Activated naive CD4-positive, alpha-beta T cell treated with anti-CD3 and anti-CD28 coated beads for 36 hours (primary cell): ENCODE measurements around the gene VPS39. TPM values are rescaled to one million over a fixed set of nuclear protein-coding genes. Genes with fewer than 3 reads are reported as not detected.

Source experiments
- CTCF ChIA-PET: fragments of 350-600 bp; sonication (Branson Sonifier 250); formaldehyde crosslinking; loops from one replicate; lab custom pipeline; 2021; ENCODE audit warnings: antibody characterized with exemption; lab: Charles Lee
- DNase-seq: peaks from one replicate; pipeline ENCODE4 v3.0.0-alpha.2; 2020
- H3K27ac Mint-ChIP-seq: one replicate; pipeline ENCODE4 v1.8.0; 2021; ENCODE audit warnings: mild to moderate bottlenecking, mixed read lengths
- H3K27me3 Mint-ChIP-seq: one replicate; pipeline ENCODE4 v1.8.0; 2021; ENCODE audit warnings: low read depth, mixed read lengths
- H3K36me3 Mint-ChIP-seq: one replicate; pipeline ENCODE4 v1.8.0; 2021; ENCODE audit warnings: low read depth, mixed read lengths
- H3K4me1 Mint-ChIP-seq: one replicate; pipeline ENCODE4 v1.8.0; 2021; ENCODE audit warnings: low read depth, mixed read lengths
- H3K4me3 Mint-ChIP-seq: one replicate; pipeline ENCODE4 v1.8.0; 2021; ENCODE audit warnings: mild to moderate bottlenecking, moderate library complexity, mixed read lengths
- H3K9me3 Mint-ChIP-seq: one replicate; pipeline ENCODE4 v1.8.0; 2021; ENCODE audit warnings: mixed read lengths
- intact Hi-C: fragments of 100-400 bp; cut with micrococcal nuclease; formaldehyde crosslinking; loops from one replicate; pipeline ENCODE4 v1.15.1; 2023
- total RNA-seq, 2 experiments: library from RNA; stranded (reverse); gene quantifications; one replicate each; pipeline ENCODE4 v1.2.3, GENCODE V29; 2021

Gene VPS39
- total RNA-seq, 2 experiments from 2014 or later, result 58.9 to 60.7 TPM

DNA sequence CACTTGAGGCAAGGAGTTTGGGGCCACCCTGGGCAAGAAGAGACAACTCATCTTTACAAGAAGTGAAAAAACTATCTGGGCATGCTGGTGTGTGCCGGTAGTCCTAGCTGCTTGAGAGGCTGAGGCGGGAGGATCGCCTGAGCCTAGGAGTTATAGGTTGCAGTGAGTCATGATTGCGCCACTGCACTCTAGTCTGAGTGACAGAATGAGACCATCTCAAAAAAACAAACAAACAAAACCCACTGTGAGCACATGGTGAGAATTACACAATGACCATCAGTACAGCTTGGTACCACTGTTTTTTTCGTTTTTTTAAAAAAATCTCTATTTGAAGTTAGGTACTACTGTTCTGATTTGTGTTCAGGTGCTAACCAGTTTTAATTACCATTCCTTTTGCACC lies 13.6 kb downstream of the VPS39 start:
- Mint-ChIP-seq H3K27me3 (no peaks in the 10 kb centered on the region), H3K27ac (peak overlapping the region; percentile 94), H3K36me3 (peaks cover 32% of the 10 kb centered on the region), H3K9me3 (peaks cover 5% of the 10 kb centered on the region), H3K4me1 (peaks cover 63% of the 10 kb centered on the region), H3K4me3 (no peak overlapping the region)
- intact Hi-C loops, result loop anchor here (5.0 kb wide), 4 partner anchors 157 to 1553 kb away; partner anchors contain the start of genes PDIA3, TTBK2 and ZNF106
- DNase-seq, result peak; percentile 71
- CTCF ChIA-PET, result interaction anchor here (1.1 kb wide), 1 partner anchor 13 kb away, joined by 3 read pairs; the partner anchor contains the start of gene VPS39

GRCh38 chr15:42193383-42193782 lies 14.7 kb downstream of the VPS39 start:
- no peak for DNase-seq
- intact Hi-C loops, result loop anchor here (1.0 to 5.0 kb wide), 12 partner anchors 14 to 1554 kb away; partner anchors contain the start of genes GANC, PDIA3, TMEM87A and TTBK2
- Mint-ChIP-seq H3K27ac (peak overlapping the region; percentile 94), H3K4me1 (peaks cover 70% of the 10 kb centered on the region), H3K36me3 (peaks cover 38% of the 10 kb centered on the region), H3K4me3 (peak overlapping the region; percentile 30), H3K9me3 (peaks cover 5% of the 10 kb centered on the region), H3K27me3 (no peaks in the 10 kb centered on the region)
- CTCF ChIA-PET, result interaction anchor here (0.6 to 1.1 kb wide), 4 partner anchors 14 to 110 kb away, joined by 3 to 5 read pairs (median 4); partner anchors contain the start of gene VPS39

DNA sequence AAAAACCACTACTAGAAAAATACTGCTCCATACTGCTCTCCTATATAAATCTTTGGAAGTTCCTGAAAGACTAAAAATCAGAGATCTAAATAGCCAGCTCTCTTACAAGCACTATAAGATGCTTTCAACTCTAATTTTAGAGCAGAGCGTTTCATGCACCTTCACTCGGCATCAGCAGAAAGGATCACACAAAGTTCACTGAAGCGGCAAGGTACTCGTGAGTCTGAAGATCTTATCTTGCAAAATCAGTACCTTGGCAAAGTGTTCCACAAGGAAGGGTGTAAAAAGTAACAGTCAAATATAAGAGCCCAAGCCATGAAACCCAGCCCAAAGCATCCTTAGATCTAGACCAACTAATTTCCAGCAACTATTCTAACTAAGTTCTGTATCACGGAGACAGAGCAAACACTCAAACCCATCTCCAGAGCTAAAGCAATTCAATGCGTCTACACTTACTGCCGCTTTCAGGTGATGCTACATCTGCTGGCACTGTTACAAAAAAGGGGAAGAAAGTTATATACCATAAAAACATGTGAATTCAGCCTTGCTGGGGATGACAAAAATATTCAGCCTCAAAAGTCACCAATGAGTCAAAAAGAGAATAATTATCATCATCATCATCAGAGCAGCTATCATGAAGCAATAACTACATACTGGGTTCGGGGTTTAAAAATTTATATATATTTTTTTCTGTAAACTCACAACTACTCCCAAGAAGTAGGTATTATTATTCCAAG lies 16.3 kb downstream of the VPS39 start:
- Mint-ChIP-seq H3K4me3 (peak overlapping the region; percentile 9), H3K36me3 (peaks cover 43% of the 10 kb centered on the region), H3K9me3 (peaks cover 5% of the 10 kb centered on the region), H3K27ac (peak overlapping the region; percentile 77), H3K4me1 (peaks cover 68% of the 10 kb centered on the region), H3K27me3 (no peaks in the 10 kb centered on the region)
- DNase-seq, result peak; percentile 31
- intact Hi-C loops, result loop anchor here (2.0 to 5.0 kb wide), 6 partner anchors 154 to 1556 kb away; partner anchors contain the start of genes PDIA3, TTBK2 and ZNF106
- CTCF ChIA-PET, result no interaction called here

DNA sequence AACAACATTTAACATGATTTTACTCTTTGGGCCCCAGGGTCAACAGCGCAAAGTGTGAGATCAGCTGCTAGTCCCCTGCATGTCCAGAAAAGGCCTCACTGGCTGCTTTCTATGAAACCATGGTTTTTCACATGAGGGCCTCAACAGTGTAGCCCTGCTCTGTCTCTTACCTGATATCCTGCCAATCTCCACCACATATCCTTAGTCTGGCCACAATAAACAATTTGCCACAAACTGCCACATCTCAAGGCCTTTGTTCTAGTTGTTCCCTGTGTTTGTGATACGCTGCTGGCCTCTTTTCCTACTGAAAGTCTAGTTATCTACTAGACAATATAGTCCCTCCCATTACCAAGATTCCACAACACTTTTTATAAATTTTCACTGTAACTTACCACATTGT lies 17.7 kb downstream of the VPS39 start:
- H3K27ac Mint-ChIP-seq, result peak overlapping the region; percentile 79
- peaks cover 62% of the 10 kb centered on the region for H3K4me1 Mint-ChIP-seq
- CTCF ChIA-PET, result interaction anchor here (1.3 kb wide), 1 partner anchor 9 kb away, joined by 3 read pairs; no protein-coding TSS in a partner anchor
- H3K27me3 Mint-ChIP-seq, result no peaks in the 10 kb centered on the region
- no peaks in the 10 kb centered on the region for H3K9me3 Mint-ChIP-seq
- H3K4me3 Mint-ChIP-seq, result no peak overlapping the region
- intact Hi-C loops, result loop anchor here (5.0 kb wide), 4 partner anchors 153 to 1557 kb away; partner anchors contain the start of genes PDIA3, TTBK2 and ZNF106
- no peak for DNase-seq
- H3K36me3 Mint-ChIP-seq, result peaks cover 41% of the 10 kb centered on the region

DNA sequence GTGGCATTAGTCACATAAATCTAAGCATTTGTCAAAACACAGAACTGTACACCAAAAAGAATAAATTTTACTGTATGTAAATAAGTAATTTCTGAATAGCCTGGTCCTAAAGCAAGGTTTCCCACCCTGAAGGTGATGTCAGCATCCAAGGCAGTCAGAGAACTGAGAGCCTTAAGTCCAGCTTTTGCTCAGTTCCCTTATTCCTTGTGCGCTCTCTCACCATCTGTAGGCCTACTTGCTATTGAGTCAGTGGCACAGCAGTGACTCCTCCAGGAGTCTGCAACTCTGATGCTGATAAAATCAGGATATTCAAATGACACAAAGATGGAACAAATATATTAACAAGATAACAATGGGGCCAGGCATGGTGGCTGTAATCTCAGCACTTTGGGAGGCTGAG lies 22.3 kb downstream of the VPS39 start:
- peaks cover 19% of the 10 kb centered on the region for H3K4me1 Mint-ChIP-seq
- no peaks in the 10 kb centered on the region for H3K27me3 Mint-ChIP-seq
- peaks cover 48% of the 10 kb centered on the region for H3K36me3 Mint-ChIP-seq
- CTCF ChIA-PET, result no interaction called here
- intact Hi-C loops, result no loop called here
- no peaks in the 10 kb centered on the region for H3K9me3 Mint-ChIP-seq
- no peak overlapping the region for H3K27ac Mint-ChIP-seq
- DNase-seq, result no peak
- no peak overlapping the region for H3K4me3 Mint-ChIP-seq

DNA sequence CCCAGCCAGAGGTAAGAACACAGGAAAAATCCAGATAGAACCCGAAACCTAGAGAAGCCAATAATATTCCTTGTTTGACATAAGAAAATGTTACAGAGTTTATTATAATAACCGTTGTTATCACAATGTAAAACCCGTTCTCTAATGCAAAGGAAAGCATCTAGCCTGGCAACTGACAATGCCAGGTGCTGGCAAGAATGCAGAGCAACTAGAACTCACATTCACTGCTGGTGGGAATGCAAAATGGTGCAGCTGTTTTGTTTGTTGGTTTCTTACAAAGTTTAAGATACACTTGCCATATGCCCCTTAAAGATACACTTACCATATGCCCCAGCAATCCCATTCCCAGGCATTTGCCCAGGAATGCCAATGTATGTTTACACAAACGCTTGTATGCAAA lies 23.4 kb downstream of the VPS39 start:
- intact Hi-C loops, result no loop called here
- Mint-ChIP-seq H3K36me3 (peaks cover 41% of the 10 kb centered on the region), H3K4me3 (no peak overlapping the region), H3K27me3 (no peaks in the 10 kb centered on the region), H3K9me3 (no peaks in the 10 kb centered on the region), H3K27ac (no peak overlapping the region), H3K4me1 (peaks cover 8% of the 10 kb centered on the region)
- CTCF ChIA-PET, result no interaction called here
- no peak for DNase-seq

- Mint-ChIP-seq H3K4me1 (peaks cover 5% of the 10 kb centered on the region), H3K9me3 (no peaks in the 10 kb centered on the region), H3K4me3 (no peak overlapping the region), H3K27ac (no peak overlapping the region), H3K27me3 (no peaks in the 10 kb centered on the region), H3K36me3 (peaks cover 41% of the 10 kb centered on the region)
- DNase-seq, result no peak
- intact Hi-C loops, result no loop called here
- CTCF ChIA-PET, result interaction anchor here (0.6 kb wide), 1 partner anchor 100 kb away, joined by 3 read pairs; no protein-coding TSS in a partner anchor
Observed at GRCh38 chr15:42184296-42184695, 23.8 kb downstream of the VPS39 start.

DNA sequence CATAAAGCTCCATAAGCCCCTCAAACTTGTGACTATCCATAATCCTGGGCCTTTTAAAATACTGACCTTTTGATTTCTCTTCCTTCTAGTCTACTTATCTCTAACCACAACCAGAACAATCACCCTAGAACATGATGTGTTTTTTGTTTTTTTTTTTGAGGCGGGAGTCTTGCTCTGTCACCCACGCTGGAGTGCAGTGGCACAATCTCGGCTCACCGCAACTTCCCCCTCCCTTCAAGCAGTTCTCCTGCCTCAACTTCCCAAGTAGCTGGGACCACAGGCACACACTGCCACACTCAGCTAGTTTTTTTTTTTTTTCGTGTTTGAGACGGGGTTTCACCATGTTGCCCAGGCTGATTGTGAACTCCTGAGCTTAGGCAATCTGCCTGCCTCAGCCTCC lies 25.1 kb downstream of the VPS39 start:
- CTCF ChIA-PET, result interaction anchor here (0.6 kb wide), 1 partner anchor 1197 kb away, joined by 3 read pairs; no protein-coding TSS in a partner anchor
- no peaks in the 10 kb centered on the region for H3K4me1 Mint-ChIP-seq
- H3K36me3 Mint-ChIP-seq, result peaks cover 43% of the 10 kb centered on the region
- H3K9me3 Mint-ChIP-seq, result no peaks in the 10 kb centered on the region
- DNase-seq, result no peak
- no peak overlapping the region for H3K4me3 Mint-ChIP-seq
- no peaks in the 10 kb centered on the region for H3K27me3 Mint-ChIP-seq
- H3K27ac Mint-ChIP-seq, result peak overlapping the region; percentile 34
- intact Hi-C loops, result no loop called here

DNA sequence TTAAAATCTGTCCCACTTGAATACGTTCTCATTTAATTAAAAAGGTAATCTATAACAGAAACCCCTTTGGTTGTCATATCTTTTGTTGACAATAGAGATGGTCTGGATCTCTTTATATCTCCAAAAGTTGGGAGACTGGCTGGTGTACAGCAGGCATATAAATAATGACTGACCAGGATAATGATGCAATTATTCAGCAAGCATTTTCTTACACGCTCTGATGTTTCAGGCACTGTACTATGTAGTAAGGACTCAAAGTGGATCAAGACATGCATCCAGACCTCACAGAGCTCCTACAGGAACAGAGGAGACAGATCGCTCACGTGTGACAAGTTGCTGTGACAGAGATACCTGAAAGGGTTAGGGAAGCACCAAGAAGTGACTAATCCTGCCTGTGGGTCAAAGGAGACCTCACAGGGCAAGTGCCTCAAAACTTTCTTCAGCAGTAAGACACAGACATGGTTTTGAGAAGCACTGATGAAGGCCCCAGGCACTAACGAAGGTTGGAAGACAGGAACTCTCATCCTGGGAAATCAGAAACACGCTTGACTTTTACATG lies 25.7 kb downstream of the VPS39 start:
- H3K36me3 Mint-ChIP-seq, result peaks cover 38% of the 10 kb centered on the region
- H3K4me1 Mint-ChIP-seq, result no peaks in the 10 kb centered on the region
- H3K27me3 Mint-ChIP-seq, result no peaks in the 10 kb centered on the region
- no peaks in the 10 kb centered on the region for H3K9me3 Mint-ChIP-seq
- intact Hi-C loops, result no loop called here
- H3K27ac Mint-ChIP-seq, result peak overlapping the region; percentile 34
- CTCF ChIA-PET, result interaction anchor here (0.6 kb wide), 1 partner anchor 1198 kb away, joined by 3 read pairs; no protein-coding TSS in a partner anchor
- no peak for DNase-seq
- H3K4me3 Mint-ChIP-seq, result no peak overlapping the region

- intact Hi-C loops, result no loop called here
- no peak for DNase-seq
- Mint-ChIP-seq H3K9me3 (no peaks in the 10 kb centered on the region), H3K4me1 (no peaks in the 10 kb centered on the region), H3K27ac (no peak overlapping the region), H3K27me3 (no peaks in the 10 kb centered on the region), H3K4me3 (no peak overlapping the region), H3K36me3 (peaks cover 32% of the 10 kb centered on the region)
- CTCF ChIA-PET, result no interaction called here
Observed at GRCh38 chr15:42178056-42178455, 30.0 kb downstream of the VPS39 start.

DNA sequence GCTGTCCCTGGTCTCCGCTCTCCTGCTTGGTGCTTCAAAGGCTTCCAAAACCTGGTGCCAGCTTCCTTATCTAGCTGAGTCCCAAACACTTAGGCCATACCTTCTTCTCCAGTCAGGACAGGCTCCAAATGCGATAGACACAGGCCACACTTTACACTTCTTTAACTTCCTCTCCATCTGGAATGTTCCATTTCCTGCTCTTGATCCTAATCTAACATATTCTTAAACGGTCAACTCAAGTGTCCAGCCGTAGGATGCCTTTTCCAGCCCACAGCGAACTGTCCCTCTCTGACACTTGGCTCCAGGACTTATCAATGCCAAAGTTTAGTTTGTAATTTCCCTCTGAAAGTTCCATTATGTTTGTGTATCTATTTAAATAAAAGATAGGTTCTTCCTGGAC lies 32.4 kb downstream of the VPS39 start:
- peaks cover 29% of the 10 kb centered on the region for H3K36me3 Mint-ChIP-seq
- intact Hi-C loops, result no loop called here
- no peak overlapping the region for H3K4me3 Mint-ChIP-seq

GRCh38 chr15:42172475-42172874 lies 35.6 kb downstream of the VPS39 start:
- Mint-ChIP-seq H3K27me3 (no peaks in the 10 kb centered on the region), H3K4me1 (peaks cover 11% of the 10 kb centered on the region), H3K36me3 (peaks cover 27% of the 10 kb centered on the region)

More for the DNA sequence above, 32.4 kb downstream of the VPS39 start:
- no peaks in the 10 kb centered on the region for H3K27me3 Mint-ChIP-seq
- peaks cover 10% of the 10 kb centered on the region for H3K4me1 Mint-ChIP-seq
- CTCF ChIA-PET, result no interaction called here
- H3K27ac Mint-ChIP-seq, result no peak overlapping the region
- no peak for DNase-seq
- H3K9me3 Mint-ChIP-seq, result no peaks in the 10 kb centered on the region

More at GRCh38 chr15:42172475-42172874, 35.6 kb downstream of the VPS39 start:
- intact Hi-C loops, result no loop called here
- CTCF ChIA-PET, result interaction anchor here (0.6 kb wide), 1 partner anchor 50 kb away, joined by 3 read pairs; no protein-coding TSS in a partner anchor
- no peak for DNase-seq
- Mint-ChIP-seq H3K9me3 (no peaks in the 10 kb centered on the region), H3K27ac (peak overlapping the region; percentile 19), H3K4me3 (no peak overlapping the region)
